H1 (cell line): ENCODE results near the gene AKAP7. TPM values are rescaled to one million over a fixed set of nuclear protein-coding genes. Genes with fewer than 3 reads are reported as not detected.

Experiments used
- CHD7 ChIP-seq: fragments of 300-600 bp; sonication (generic); IDR thresholded peaks from 2 replicates; pipeline ENCODE4 v1.7.1; 2012; ENCODE audit warnings: low read length, moderate library complexity, mild to moderate bottlenecking, inconsistent platforms; ENCODE audit not compliant: insufficient replicate concordance
- KDM4A ChIP-seq: IDR thresholded peaks from one replicate; pipeline ENCODE4 v1.7.1; 2012; ENCODE audit warnings: low read depth, mild to moderate bottlenecking, moderate library complexity, low read length, inconsistent platforms; ENCODE audit not compliant: severe bottlenecking
- MAX ChIP-seq: IDR thresholded peaks from 2 replicates; pipeline ENCODE4 v1.6.1; 2012; ENCODE audit warnings: inconsistent platforms
- NANOG ChIP-seq: IDR thresholded peaks from 2 replicates; pipeline ENCODE4 v1.6.1; 2011; ENCODE audit warnings: low read length, low read depth, mild to moderate bottlenecking, inconsistent platforms; ENCODE audit not compliant: insufficient read depth, poor library complexity, severe bottlenecking
- POU5F1 ChIP-seq: IDR thresholded peaks from 2 replicates; pipeline ENCODE4 v1.6.1; 2011; ENCODE audit warnings: low read depth, mild to moderate bottlenecking, low read length, moderate library complexity
- SIN3A ChIP-seq, 2 experiments: IDR thresholded peaks in 1 of 2; conservative IDR thresholded peaks in 1 of 2; 2 replicates each; pipeline ENCODE4 v1.6.1; 2011 to 2012; ENCODE audit warnings: low read length in 2 of 2, improper control_type of control experiment in 1 of 2, low read depth in 1 of 2, mild to moderate bottlenecking in 1 of 2
- SP2 ChIP-seq: IDR thresholded peaks from 2 replicates; pipeline ENCODE4 v1.6.1; 2012; ENCODE audit warnings: mild to moderate bottlenecking, low read length, inconsistent platforms
- TEAD4 ChIP-seq: IDR thresholded peaks from 2 replicates; pipeline ENCODE4 v1.6.1; 2012; ENCODE audit warnings: low read depth, low read length, inconsistent platforms, mixed read lengths
- polyA plus RNA-seq, 7 experiments: library from polyadenylated mRNA; depleted of rRNA in 3 of 7; stranded (reverse) in 5 of 7; unstranded in 2 of 7; fragments of >200 nt in 5 of 7; fragments of 200-250 nt in 2 of 7; gene quantifications; 1 replicate in 5 of 7; 2 replicates in 1 of 7; 4 replicates in 1 of 7; pipeline versions ENCODE4 v1.2.1 to v1.2.3, GENCODE V29; 2011 to 2013; ENCODE audit warnings: missing spikeins in 2 of 7, mixed read lengths in 2 of 7
- total RNA-seq: library from RNA; stranded (reverse); fragmentation: NEBNext Ultra II Directional; extraction: Animal tissue kit (Norgen Biotek cat#: 25700); gene quantifications from 2 replicates; pipeline ENCODE4 v1.2.1, GENCODE V29; 2021

AKAP7 gene
- total and polyA plus RNA-seq, 2 of the 8 experiments (the other 6 are each of a cell fraction or from before 2014, with no cell fraction given): 4.7 to 16.9 TPM

- no peak for TF ChIP-seq MAX
- no peak for TF ChIP-seq NANOG
- no peak for TF ChIP-seq SP2
- TF ChIP-seq POU5F1: no peak
- TF ChIP-seq TEAD4: no peak
- no peak for TF ChIP-seq SIN3A (conservative IDR thresholded peaks at IDR 0.05 in 1 of 2, IDR thresholded peaks at IDR 0.05 in 1 of 2; ENCODE audit: low read depth in 1 of 2, low read length in 2 of 2)
- no peak for TF ChIP-seq CHD7
- no peak for TF ChIP-seq KDM4A
Observed at GRCh38 chr6:131205481-131206244, 70.4 kb downstream of the AKAP7 start (continued).
